A673 (cell line): ENCODE measurements around the gene PARVA.

Source experiments
- EZH2 ChIP-seq: fragments of 200-600 bp; sonication (generic); IDR thresholded peaks from 2 replicates; pipeline ENCODE4 v1.6.1; 2017; ENCODE audit warnings: borderline replicate concordance, low read depth, mild to moderate bottlenecking, mixed read lengths, antibody characterized with exemption, low read length; ENCODE audit not compliant: poor library complexity, severe bottlenecking
- TF ChIP-seq, protein P1 (sequence below): fragments of 300-800, 200-600 bp; sonication (generic); conservative IDR thresholded peaks from 2 replicates; pipeline ENCODE4 v1.5.1; 2017; ENCODE audit warnings: low read depth, mild to moderate bottlenecking, antibody characterized with exemption, low read length, moderate library complexity, mixed read lengths

DNA sequence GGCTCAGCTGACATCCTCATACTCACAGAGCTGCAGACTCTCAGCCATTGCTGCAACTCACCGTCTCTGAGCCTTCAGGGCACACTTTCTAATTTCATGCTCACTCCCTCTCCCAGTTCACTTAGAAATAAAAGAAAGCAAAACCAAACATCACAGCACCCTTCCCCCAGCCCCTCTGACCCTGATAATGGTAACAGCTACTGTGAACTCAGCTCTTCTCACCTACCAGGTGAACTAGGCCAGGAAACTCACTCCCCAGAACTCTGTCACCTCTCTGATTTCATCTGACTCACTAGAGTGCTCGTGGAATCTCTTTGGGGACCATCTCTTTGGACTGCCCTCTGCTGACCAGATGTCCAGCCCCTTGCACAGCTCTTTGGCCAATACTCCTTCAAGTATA lies 14.5 kb upstream of the PARVA start:
- TF ChIP-seq, protein P1, sequence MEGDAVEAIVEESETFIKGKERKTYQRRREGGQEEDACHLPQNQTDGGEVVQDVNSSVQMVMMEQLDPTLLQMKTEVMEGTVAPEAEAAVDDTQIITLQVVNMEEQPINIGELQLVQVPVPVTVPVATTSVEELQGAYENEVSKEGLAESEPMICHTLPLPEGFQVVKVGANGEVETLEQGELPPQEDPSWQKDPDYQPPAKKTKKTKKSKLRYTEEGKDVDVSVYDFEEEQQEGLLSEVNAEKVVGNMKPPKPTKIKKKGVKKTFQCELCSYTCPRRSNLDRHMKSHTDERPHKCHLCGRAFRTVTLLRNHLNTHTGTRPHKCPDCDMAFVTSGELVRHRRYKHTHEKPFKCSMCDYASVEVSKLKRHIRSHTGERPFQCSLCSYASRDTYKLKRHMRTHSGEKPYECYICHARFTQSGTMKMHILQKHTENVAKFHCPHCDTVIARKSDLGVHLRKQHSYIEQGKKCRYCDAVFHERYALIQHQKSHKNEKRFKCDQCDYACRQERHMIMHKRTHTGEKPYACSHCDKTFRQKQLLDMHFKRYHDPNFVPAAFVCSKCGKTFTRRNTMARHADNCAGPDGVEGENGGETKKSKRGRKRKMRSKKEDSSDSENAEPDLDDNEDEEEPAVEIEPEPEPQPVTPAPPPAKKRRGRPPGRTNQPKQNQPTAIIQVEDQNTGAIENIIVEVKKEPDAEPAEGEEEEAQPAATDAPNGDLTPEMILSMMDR, result no peak
- TF ChIP-seq EZH2, result no peak
